ENCODE results near the gene KIR3DL1.
"Not testable (repeated sequence)": the region's sequence is repeated elsewhere in the genome, so short reads cannot be mapped to it uniquely, and the experiment has no call there.

The KIR3DL1 gene

DNA sequence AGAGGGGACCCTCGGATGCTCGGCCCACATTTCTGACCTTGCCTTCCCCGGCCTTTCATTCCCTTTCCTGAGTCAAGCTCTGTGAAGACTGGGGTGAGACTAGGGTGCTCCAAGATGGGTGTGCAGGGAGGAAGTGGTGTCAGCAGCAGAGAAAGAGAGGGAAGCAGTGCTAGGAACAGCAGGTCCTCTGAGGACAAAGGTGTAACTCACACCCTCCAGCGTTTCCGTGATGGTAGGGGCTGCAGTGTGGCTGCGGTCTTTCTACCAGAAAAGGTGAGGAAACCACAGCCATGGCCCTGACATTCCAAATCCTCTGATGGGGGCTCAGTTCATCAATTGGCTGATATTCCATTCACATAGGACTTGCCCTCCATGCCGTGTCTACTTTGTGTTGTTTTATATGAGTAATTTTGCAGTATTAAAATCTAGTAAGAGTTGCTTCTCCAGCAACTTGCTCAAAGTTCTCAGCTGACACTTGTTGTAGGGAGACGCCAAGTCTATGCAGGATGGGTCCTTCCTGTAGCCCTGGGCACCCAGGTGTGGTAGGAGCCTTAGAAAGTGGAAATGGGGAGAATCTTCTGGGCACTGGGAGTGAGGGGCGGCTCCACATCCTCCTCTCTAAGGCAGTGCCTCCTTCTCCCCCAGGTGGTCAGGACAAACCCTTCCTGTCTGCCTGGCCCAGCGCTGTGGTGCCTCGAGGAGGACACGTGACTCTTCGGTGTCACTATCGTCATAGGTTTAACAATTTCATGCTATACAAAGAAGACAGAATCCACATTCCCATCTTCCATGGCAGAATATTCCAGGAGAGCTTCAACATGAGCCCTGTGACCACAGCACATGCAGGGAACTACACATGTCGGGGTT, 1.6 kb downstream of the KIR3DL1 start:
- no peak for DNase-seq

DNA sequence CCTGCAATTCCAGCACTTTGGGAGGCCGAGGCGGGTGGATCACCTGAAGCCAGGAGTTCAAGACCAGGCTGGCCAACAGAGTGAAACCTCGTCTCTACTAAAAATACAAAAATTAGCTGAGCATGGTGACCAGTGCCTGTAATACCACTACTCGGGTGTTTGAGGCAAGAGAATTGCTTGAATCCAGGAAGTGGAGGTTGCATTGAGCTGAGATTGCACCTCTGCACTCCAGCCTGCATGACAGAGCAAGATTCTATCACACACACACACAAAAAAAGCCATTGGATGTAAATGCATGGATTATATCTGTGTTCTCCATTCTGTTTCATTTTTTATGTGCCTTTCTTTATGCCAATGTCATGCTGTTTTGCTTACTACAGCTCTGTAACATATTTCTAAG, 8.1 kb downstream of the KIR3DL1 start:
- not testable (repeated sequence) for DNase-seq

DNA sequence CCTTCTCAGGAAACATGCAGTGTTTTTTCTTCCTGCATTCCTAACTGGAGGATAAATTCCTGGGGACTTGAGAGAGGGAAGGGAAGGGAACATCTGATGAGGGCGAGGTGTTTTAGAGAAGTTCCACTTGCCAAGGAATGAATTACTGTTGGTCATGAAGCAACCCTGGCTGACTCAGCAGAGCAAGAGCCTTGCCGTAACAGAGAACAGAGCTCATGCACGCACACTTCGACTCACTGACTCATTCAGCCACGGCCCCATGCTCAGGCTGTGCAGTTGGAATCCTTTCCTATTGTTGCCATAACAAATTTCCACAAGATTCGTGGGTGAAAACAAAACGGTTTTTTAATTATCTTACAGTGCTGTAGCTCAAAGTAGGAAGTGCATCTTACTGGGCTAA, 9.1 kb downstream of the KIR3DL1 start:
- not testable (repeated sequence) for DNase-seq

DNA sequence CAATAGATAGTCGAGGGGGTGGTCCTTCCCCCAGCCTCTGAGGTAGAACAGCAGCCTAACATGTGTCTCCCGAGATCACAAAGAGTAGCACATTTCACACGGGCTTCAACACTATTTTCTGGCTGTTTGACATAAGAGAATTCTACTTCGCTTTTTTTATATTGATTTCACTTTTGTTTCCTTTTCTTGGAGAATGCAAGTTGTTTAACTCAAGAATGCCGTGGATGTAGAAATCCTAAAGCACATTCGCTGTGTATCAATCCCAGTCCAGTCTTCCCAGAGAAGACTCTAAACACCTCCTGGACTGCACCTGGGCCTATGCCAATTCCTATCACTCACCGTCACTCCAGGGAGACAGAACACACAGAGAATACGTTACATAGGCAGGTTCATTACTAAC, 11.8 kb downstream of the KIR3DL1 start:
- not testable (repeated sequence) for DNase-seq

DNA sequence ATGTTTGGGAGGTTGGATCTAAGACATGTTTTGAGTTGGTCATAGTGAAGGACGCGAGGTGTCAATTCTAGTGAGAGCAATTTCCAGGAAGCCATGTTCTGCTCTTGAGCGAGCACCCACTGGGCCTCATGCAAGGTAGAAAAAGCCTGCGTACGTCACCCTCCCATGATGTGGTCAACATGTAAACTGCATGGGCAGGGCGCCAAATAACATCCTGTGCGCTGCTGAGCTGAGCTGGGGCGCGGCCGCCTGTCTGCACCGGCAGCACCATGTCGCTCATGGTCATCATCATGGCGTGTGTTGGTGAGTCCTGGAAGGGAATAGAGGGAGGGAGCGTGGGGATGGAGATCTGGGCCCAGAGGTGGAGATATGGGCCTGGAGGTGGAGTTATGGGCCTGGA, 16.2 kb downstream of the KIR3DL1 start, which contains the start of gene KIR2DS4:
KIR2DS4 (plus strand) TSS at position 181 of the 400 bp plus-strand sequence.
- DNase-seq = not testable (repeated sequence)

DNA sequence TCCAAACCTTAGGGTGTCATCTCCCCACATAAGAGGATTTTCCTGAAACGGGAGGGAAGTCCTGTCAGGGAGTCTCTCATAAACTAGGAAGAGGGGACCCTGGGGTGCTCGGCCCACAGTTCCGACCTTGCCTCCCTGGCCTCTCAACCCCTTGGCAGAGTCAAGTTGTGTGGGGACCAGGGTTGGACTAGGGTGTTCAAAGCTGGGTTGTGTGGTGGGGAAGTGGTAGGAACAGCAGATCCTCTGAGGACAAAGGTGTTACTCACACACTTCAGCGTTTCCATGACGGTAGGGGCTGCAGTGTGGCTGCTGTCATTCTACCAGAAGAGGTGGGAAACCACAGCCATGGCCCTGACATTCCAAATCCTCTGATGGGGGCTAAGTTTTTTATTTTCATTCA, 18.9 kb downstream of the KIR3DL1 start:
- not testable (repeated sequence) for DNase-seq

DNA sequence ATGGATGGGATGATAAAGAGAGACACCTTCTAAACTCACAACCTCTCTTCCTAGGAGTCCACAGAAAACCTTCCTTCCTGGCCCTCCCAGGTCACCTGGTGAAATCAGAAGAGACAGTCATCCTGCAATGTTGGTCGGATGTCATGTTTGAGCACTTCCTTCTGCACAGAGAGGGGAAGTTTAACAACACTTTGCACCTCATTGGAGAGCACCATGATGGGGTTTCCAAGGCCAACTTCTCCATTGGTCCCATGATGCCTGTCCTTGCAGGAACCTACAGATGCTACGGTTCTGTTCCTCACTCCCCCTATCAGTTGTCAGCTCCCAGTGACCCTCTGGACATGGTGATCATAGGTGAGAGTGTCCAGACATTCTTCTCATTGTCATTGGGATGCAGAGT, 21.3 kb downstream of the KIR3DL1 start:
- DNase-seq = not testable (repeated sequence)

DNA sequence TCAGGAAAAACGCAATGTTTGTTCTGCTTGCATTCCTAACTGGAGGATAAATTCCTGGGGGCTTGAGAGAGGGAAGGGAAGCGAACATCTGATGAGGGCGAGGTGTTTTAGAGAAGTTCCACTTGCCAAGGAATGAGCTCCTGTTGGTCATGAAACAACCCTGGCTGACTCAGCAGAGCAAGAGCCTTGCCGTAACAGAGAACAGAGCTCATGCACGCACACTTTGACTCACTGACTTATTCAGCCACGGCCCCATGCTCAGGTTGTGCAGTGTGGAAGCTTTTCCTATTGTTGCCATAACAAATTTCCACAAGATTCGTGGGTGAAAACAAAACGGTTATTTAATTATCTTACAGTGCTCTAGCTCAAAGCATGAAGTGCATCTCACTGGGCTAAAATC, 26.9 kb downstream of the KIR3DL1 start:
- not testable (repeated sequence) for DNase-seq

DNA sequence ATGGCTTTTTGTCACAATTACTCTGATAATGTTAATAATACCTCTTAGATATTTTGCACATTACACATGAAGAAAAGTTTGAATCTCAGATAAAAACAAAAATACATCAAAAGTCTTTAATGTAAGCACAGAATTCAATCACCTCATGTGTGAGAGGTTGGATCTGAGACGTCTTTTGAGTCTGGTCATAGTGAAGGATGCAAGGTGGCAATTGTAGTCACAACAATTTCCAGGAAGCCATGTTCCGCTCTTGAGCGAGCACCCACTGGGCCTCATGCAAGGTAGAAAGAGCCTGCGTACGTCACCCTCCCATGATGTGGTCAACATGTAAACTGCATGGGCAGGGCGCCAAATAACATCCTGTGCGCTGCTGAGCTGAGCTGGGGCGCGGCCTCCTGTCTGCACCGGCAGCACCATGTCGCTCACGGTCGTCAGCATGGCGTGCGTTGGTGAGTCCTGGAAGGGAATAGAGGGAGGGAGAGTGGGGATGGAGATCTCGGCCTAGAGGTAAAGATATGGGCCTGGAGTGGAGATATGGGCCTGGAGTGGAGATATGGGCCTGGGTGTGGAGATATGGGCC, 33.9 kb downstream of the KIR3DL1 start, which contains the start of gene KIR3DL2:
KIR3DL2 (plus strand) TSS at position 383 of the 580 bp plus-strand sequence; CDS start at position 416, 33 bp downstream.
- not testable (repeated sequence) for DNase-seq

DNA sequence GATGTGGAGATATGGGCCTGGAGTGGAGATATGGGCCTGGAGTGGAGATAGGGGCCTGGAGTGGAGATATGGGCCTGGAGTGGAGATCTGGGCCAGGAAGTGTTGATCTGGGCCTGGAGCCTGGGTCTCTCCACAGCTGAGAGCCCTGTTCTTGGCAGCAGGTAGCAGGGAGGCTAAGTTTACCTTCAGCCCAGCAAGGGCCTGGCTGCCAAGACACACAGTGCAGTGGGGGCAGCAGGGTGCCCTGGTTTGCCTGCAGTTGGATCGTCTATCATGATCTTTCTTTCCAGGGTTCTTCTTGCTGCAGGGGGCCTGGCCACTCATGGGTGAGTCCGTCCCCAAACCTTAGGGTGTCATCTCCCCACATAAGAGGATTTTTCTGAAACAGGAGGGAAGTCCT, 34.7 kb downstream of the KIR3DL1 start:
- no peak for DNase-seq

DNA sequence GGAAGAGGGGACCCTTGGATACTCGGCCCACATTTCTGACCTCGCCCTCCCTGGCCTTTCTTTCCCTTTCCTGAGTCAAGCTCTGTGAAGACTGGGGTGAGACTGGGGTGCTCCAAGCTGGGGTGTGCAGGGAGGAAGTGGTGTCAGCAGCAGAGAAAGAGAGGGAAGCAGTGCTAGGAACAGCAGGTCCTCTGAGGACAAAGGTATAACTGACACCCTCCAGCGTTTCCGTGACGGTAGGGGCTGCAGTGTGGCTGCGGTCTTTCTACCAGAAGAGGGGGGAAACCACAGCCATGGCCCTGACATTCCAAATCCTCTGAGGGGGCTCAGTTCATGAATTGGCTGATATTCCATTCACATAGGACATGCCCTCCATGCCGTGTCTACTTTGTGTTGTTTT, 35.1 kb downstream of the KIR3DL1 start:
- no peak for DNase-seq

DNA sequence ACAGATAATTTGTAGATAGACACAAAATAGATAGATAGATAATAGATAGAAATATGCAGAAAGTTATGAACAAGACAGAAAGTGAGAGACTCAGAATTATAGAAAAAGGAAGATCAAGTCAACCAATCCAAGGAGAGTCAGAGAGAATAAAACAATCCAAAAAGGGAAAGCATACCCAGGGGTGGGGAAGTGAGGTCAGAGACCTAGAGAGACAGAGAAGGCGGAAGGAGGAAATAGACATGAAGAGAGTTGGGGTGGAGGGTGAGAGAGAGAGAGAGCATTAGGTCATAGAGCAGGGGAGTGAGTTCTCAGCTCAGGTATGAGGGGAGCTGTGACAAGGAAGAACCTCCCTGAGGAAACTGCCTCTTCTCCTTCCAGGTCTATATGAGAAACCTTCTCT, 39.0 kb downstream of the KIR3DL1 start:
- not testable (repeated sequence) for DNase-seq

DNA sequence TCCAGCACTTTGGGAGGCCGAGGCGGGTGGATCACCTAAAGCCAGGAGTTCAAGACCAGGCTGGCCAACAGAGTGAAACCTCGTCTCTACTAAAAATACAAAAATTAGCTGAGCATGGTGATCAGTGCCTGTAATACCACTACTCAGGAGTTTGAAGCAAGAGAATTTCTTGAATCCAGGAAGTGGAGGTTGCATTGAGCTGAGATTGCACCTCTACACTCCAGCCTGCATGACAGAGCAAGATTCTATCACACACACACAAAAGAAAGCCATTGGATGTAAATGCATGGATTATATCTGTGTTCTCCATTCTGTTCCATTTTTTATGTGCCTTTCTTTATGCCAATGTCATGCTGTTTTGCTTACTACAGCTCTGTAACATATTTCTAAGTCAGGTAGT, 42.2 kb downstream of the KIR3DL1 start:
- DNase-seq = not testable (repeated sequence)

DNA sequence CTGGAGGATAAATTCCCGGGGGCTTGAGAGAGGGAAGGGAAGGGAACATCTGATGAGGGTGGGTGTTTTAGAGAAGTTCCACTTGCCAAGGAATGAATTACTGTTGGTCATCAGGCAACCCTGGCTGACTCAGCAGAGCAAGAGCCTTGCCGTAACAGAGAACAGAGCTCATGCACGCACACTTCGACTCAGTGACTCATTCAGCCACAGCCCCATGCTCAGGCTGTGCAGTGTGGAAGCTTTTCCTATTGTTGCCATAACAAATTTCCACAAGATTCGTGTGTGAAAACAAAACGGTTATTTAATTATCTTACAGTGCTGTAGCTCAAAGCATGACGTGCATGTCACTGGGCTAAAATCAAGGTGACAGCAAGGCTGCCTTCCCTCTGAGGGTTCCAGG, 43.2 kb downstream of the KIR3DL1 start:
- DNase-seq = not testable (repeated sequence)

DNA sequence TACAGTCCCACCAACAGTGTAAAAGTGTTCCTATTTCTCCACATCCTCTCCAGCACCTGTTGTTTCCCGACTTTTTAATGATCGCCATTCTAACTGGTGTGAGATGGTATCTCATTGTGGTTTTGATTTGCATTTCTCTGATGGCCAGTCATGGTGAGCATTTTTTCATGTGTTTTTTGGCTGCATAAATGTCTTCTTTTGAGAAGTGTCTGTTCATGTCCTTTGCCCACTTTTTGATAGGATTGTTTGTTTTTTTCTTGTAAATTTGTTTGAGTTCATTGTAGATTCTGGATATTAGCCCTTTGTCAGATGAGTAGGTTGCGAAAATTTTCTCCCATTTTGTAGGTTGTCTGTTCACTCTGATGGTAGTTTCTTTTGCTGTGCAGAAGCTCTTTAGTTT, 47.2 kb downstream of the KIR3DL1 start:
- not testable (repeated sequence) for DNase-seq

DNA sequence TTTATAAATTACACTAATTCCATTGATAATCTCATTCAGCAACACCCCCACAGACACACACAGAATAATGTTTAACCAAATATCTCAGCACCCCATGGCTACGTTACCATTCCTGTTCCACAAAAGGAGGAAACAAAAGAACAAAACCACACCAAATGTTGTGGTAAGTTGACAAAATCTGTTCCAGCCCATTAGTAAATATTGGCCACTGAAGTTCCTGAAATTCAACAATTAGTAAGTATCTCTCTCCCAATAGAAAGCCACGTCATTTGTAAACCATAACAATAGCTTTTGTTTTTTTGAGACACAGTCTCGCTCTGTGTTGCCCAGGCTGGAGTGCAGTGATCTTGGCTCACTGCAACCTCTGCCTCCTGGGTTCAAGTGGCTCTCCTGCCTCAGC, 55.4 kb downstream of the KIR3DL1 start:
- no peak for DNase-seq

DNA sequence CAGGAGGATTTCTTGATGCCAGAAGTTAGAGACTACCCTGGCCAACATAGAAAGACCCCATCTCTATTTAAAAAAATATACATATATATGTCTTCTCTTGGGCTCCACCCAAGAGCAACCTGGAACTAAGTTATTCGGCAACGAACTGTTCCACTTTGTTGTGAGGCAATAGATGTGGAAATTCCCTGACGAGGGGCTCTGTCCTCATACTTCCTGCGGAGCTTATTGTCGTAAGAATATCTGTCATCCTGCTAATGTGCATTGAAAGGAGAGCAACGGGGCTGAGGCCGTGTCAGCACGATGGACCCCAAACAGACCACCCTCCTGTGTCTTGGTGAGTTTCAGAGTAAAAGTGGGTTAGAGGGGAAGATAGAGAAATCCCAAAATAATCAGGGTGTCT, 57.7 kb downstream of the KIR3DL1 start, which contains the start of gene FCAR:
FCAR (plus strand) TSS at position 246 of the 400 bp plus-strand sequence; CDS start at position 301, 55 bp downstream.
- no peak for DNase-seq

DNA sequence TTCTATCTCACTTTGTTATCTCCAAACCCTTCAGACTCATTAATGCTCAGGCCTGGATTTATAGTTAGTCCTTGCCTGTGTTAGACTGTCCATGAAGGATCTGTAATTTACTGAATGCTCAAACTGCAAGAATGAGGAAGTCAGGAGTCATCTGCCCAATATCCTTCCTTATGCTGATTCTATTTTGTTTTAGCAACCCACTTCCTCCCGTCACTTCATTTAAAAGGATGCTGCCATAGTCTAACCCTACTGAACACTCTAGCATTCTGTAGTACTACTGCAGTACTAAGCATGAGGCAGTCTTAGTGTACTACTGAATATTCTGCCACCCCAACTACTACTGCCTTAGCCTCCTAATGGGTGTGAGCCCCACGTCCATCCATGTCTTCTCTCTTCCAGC, 59.2 kb downstream of the KIR3DL1 start:
- peak; percentile 9 for DNase-seq

DNA sequence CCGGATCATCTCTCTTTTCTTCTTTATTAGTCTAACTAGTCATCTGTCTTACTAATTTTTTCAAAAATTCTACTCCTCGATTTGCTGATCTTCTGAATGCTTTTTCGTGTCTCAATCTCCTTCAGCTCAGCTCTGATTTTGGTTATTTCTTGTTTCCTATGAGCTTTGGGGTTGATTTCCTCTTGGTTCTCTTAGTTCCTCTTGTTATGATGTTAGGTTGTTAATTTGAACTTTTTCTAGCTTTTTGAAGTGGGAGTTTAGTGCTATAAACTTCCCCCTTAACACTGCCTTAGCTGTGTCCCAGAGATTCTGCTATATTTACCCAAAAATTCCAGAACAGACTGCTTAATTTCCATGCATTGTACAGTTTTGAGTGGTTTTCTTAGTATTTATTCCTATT, 61.2 kb downstream of the KIR3DL1 start:
- DNase-seq = no peak
